ENCODE measurements around the gene CTSE. TPM values are rescaled to one million over a fixed set of nuclear protein-coding genes. Genes with fewer than 3 reads are reported as not detected.

CTSE gene
- total and polyA plus RNA-seq, 9 of the 15 experiments (the other 6 are each of a cell fraction or from before 2014, with no cell fraction given): 0.04 to 0.18 (median 0.09) TPM; not detected in 4

GRCh38 chr1:206003854-206004800, 19.6 kb downstream of the CTSE start (continued):
- no peak for TF ChIP-seq CTCF (IDR thresholded peaks at IDR 0.05 in 2 of 3, conservative IDR thresholded peaks at IDR 0.05 in 1 of 3; ENCODE audit: insufficient read depth in 2 of 3, low read depth in 1 of 3, low read length in 3 of 3)
- no peak for TF ChIP-seq ZNF239 (CRISPR knock-in tag; IDR thresholded peaks at IDR 0.05)
- peak; percentile 6; the same call in 1 of the 2 replicates for TF ChIP-seq HBP1 (CRISPR knock-in tag; IDR thresholded peaks at IDR 0.05)
- no peak for TF ChIP-seq ZBTB11 (CRISPR knock-in tag; IDR thresholded peaks at IDR 0.05)
- TF ChIP-seq BRD9 (IDR thresholded peaks at IDR 0.05; ENCODE audit: low read depth, partially characterized antibody): no peak
- no peak for TF ChIP-seq ZBTB40 (IDR thresholded peaks at IDR 0.05)
- TF ChIP-seq ZBTB40 (CRISPR knock-in tag; IDR thresholded peaks at IDR 0.05): 0 out of 2 replicates have a peak, but pooled peaks have one; percentile 7
